LHCN-M2 (cell line): ENCODE results near the gene CPNE4. TPM values are rescaled to one million over a fixed set of nuclear protein-coding genes. Genes with fewer than 3 reads are reported as not detected.

Experiments used
- DNase-seq: peaks from one replicate; pipeline ENCODE4 v3.0.0-alpha.2; 2012; ENCODE audit warnings: low read depth
- total RNA-seq: library from RNA; depleted of rRNA; stranded (reverse); fragments of >200 nt; gene quantifications from 2 replicates; pipeline ENCODE4 v1.2.3, GENCODE V29; 2014

Gene CPNE4
- total RNA-seq, 1 experiment from 2014 or later = 0.06 TPM

DNA sequence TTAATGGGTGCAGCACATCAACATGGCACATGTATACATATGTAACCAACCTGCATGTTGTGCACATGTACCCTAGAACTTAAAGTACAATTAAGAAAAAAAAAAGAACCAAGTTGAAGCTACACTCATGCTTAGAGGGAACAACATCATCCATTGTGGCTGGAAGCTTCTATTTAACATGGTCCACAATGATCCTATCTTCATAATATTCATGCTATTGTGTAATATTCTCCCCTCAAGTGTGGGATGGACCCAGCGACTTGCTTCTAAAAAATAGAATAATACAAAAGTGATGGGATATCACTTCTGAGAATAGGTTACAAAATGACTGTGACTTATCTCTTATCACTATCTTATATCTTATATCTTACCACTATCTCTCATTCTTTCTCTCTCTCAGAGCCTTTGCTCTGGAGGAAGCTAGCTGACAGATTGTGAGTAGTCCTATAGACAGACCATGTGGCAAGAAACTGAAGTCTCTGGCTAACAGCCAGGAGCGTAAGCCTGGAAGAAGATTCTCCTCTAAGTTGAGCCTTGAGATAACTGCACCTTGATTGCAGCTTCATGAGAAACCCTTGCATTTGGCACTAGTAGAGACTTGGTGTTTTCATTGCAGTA lies 333.6 kb downstream of the CPNE4 start:
- DNase-seq = no peak

DNA sequence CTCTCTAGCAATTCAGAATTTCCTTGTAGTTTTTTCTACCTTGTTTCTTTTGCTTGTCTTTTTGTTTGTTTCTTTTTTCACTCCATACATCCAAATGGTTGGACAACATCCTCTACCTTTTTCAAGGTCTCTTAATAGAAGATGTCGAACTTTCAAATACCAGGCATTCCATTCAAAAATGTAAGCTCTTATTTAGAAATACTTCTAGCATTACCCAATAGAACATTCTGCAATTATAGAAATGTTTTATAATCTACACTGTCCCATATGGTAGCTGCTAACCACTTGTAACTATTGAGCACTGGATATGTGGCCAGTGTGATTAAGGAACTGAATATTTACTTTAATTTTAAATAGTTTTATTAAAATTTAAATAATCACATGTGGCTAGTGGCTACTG lies 335.8 kb downstream of the CPNE4 start:
- DNase-seq = no peak

DNA sequence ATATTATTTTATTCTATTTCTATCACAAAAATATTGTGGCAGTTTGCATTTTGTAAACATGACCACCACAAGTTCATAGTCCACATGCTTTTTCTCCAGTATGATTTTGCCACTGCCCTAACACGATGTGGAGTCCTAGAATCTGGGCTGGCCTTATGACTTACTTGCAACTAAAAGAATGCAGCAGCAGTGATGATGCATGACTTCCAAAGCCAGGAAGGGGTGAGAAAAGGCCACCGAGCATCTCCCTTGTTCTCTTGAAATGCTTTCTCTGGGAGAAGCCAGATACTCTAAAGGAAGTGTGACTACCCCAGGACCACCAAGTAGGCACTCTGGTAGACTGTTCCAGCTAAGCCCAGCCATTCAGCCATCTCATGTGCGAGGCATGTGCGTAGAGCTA lies 340.4 kb downstream of the CPNE4 start:
- no peak for DNase-seq

DNA sequence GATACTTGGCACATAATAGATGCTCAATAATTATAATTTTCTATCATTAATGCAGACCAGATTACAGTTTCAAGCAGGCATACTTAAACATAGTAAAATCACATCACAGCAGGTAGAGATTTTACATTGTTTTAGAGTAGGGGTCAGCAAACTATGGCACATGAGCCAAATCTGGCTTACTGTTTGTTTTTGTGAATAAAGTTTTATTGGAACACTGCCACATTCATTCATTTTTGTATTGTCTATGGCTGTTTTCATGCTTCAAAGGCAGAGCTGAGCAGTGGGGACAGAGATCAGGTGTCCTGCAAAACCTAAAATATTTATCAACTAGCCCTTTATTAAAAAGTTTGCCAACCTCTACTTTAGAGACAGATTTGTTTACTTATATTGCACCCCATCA lies 342.5 kb downstream of the CPNE4 start:
- DNase-seq = no peak

DNA sequence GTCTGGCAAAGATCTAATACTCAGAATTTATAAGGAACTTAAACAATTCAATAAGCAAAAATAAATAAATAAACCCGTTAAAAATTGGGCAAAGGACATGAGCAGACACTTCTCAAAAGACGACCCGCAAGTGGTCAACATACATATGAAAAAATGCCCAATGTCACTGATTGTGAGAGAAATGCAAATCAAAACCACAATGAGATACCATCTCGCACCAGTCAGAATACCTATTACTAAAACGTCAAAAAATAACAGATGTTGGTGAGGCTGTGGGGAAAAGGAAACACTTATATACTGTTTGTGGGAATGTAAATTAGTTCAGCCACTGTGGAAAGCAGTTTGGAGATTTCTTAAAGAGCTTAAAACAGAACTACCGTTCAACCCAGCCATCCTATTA lies 344.0 kb downstream of the CPNE4 start:
- no peak for DNase-seq

DNA sequence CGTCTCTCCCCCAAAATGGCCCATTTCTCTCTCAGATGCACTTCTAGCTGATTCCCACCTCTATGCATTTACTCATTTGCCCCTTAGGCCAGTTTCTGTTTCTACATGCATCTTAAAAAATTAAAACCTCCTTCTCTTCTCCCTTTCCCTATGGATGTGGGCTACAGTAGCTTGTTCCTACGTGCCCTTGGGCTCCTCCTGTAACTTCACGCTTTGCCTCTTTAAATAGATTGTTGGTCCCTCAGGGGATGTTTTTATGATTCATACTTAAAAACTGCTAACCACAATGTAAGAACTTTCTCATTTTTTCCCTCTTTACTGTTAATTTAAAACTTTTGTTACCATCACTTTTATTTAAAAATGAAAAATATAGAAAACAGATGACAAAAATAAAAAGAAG lies 346.4 kb downstream of the CPNE4 start:
- DNase-seq = peak; percentile 70

DNA sequence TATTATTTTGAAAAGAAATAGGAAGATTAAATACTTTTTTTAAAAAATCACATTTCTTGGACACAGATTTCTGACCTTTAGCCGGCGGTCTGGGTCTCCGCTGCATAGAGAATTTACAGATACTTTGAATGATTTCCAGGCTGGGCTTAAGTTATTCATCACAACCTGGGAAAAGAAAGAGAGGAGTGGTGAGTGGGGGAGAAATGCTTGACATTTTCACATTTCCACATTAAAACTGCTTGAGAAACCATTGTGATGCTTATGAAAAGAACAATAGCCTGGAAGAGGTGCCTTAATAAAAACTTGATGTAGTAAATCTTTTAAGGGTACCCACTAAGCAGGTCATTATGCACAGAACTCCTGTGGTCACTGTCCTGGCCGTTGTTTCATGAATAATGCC lies 365.2 kb downstream of the CPNE4 start:
- no peak for DNase-seq

DNA sequence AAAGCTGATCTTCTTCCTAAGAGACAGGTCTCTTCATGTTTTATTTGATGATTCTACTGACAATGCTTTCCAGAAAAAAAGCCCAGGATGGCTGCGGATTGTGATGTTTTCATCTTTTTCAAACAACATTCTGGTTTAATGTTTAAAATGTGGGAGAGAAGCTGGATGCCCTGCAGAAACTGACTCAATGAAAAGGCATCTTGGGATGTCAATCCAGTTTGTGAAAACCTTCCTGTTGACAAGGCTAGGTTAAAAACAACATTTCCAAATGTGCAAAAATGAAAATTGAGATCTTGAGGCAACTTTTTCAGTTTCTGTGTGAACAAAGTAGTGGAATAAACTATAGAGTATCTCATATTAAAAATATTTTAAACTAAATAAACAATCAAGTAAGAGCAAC lies 376.0 kb downstream of the CPNE4 start:
- no peak for DNase-seq

DNA sequence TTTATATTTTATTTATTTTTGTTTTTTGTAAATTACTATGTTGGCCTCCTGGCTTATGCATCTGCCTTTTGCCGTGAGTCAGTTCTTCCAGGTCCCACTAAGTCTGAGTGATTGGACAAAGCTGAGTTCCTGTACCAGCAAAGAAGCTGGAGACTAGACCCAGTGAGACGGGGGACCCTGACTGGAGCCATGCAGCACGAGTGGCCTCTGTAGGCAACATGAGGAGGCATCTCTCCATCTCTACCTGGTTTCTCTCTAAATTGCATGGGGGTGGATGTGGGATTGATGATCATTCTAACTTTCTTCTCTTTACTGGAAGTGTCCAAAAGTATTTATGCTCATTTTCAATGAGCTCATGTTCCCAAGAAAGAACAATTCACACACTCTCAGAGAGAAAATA lies 376.7 kb downstream of the CPNE4 start:
- no peak for DNase-seq

DNA sequence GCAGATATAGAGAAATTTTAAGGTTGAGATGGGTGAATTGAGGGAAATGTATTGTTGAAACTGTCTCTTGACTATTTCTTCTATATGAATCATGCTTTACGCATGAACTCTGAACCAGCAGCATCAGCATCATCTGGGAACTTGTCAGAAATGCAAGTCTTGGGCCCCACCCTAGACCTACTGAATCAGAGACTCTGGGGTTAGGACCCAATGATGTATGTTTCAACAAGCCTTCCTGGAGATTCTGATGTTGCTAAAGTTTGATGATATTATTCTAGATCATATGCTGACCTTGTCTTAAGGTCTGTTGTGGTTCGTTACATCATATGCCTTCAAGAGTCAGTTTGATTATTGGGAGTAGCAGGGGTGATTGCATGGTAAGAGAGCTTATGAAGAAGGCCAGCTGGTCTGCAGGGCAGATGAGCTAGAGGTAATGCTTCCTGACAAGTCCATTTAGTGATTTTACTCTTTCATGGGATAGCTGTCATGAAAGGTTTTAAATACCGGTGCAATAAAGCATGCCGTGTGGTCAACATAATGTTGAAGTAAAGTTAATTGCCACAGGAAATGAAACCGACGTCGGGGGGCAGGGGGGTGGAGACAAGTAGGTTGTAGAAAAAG lies 379.6 kb downstream of the CPNE4 start:
- DNase-seq = no peak

DNA sequence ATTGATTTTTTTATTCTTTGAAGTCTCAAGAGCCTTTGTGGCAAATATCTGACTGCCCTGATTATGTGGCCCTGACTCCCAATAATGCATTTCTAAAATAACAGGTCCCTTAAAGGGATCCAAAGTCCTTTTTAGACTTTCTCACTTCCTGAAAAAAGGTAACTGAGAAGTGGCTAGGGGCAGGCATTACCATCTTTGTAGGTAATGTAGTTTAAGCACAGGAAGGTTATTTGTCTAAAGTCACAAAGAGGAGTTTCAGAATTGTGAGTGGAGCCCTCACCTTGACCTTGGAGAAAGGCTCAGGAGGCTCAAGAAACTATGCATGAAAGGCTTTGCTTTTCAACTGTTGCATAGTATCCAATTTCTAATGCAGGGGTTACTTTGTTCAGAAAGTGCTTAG lies 389.2 kb downstream of the CPNE4 start:
- no peak for DNase-seq

DNA sequence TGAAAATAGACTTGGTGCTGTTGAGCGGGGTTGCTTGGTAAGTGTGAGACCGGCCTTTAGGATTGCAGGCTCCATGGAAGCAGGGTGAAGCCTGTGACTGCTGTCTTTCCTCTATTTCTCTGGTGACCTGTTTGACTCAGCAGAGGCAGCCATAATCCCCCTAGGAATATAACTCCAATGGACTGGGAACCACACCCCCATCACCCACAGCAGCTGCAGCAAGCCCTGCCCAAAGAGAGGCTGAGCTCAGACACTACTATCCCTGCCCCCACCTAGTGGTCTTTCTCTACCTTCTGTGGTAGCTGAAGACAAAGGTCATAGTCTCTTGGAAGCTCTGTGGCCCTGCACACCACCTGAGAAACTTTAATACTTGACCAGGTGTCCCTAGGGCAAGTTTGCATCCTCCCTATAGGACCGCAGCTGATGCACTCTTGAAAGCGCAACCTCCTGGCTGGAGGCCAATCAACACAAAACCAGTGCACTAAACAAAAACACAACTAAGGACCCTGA lies 398.5 kb downstream of the CPNE4 start:
- peak; percentile 3 for DNase-seq

DNA sequence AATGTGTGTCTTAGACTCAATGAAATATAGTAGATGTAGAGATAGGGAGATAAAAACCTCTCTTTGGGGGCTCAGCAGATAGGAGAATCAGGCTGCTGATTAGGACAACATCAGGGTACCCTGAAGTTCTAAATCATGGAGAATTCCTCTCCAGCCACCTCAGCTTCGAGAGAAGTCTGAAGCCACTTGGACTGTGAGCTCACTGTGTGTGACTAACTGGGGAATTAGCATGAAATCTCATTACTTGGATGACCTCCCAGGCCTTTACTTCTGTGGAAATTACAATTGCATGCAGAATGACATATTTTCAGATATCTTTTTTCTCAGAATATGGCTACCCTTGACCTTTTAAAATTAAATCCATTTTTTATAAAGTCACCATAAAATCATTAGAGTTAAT lies 404.0 kb downstream of the CPNE4 start:
- DNase-seq = peak; percentile 6

DNA sequence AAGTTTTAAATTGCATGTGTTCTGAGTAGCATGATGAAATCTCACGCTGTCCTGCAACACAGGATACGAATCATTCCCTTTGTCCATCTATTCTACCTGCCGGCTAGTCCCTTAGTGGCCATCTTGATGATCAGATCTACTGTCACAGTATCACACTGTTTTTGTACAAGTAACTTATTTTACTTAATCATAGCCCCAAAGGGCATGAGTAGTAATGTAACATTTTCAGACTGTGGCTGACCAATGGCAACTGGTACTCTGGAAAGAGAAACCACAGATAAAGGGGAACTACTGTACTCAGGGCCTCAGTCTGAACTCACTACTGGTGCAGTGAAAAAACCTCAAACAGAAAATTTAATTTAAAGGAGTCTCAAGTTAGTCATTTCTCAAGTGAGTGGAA lies 404.7 kb downstream of the CPNE4 start:
- peak; percentile 21 for DNase-seq

DNA sequence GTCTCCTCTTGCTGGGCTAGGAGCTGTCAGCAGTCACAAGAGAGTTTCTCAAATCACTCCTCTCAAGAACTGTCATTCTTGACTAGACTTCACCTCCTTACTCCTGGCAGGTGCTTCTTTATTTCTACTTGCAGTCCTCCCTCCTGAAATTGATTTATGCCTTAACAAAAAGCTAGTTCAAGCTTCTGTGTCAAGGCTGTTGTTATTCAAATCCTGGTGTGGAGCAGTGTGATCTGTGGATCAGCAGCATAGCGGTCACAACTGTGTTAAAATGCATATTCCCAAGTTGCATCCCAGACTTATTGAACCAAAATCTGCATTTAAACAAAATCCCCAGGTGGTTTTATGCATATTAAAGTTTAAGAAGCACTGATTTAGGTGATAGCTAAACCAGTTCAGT lies 411.4 kb downstream of the CPNE4 start:
- DNase-seq = no peak

DNA sequence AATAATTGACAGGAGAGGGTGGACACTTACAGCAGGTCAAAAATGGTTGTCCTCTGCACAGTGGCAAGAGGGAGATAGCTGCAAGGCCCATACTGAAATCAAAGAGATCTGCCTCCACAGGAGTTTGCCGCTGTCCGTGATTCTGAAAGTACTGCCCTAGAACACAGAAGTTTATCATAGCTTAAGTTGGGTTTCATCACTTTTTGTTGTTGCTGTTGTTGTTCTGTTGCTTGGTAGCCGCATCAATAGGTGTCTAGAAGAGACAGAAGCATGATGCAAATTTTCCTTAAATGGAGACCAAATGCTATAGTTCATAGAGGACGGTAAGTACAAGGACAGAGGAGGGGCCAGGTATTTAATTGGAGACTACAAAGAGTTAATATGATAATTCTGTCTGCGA lies 412.1 kb downstream of the CPNE4 start:
- no peak for DNase-seq

DNA sequence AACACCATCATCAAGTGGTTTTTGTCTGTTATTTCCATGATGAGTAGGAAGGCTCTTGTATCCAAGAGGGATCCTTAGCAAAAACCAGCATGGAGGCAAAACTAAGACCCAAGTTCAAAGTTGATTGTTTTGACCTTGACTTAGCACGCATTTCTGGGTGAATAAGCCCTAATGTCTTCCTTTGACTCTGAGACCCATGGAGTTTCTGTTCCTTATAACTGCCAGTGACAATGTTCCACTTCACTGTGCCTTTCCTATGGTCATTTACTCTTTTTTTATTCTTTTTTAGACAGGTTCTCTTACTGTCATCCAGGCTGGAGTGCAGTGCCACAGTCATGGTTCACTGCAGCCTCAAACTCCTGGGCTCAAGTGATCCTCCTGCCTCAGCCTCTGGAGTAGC lies 413.8 kb downstream of the CPNE4 start:
- no peak for DNase-seq

DNA sequence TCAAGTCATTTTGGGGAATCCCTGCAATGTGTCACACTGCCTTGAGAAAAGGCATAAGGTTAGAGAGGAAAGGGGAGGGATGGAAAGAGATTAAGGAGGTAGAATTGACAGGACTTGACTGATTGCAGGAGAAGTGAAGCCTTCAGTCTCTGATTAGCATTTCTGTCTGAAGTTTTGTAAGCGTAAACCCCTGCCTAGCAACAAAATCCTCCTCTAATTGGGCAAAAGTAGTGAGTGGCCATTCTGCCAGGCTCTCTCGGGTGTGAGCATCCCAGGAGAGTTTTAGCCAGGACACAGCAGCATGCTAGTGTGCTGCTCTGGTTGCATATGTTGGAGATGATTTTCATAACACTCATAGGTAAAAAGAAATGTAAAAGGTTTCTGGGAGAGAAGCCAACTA lies 415.0 kb downstream of the CPNE4 start:
- no peak for DNase-seq

DNA sequence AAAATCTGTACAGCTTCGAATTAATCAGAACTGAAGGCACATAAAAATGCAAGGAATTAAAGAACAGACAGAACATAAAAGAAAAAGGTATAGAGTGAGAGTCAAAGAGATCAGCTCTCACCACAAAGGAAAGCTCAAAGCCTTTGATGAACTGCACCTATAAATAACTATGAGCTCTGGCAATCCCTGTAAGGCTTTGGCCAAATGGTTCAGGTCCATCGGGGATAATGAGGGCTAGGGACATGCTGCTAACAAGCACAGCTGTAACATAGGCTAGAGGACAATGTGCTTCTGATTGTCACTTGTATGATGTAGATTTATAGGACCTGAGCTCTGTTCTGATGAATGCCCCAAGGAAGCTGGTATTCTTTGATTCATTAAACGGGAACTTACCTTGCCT lies 418.1 kb downstream of the CPNE4 start:
- DNase-seq = no peak

DNA sequence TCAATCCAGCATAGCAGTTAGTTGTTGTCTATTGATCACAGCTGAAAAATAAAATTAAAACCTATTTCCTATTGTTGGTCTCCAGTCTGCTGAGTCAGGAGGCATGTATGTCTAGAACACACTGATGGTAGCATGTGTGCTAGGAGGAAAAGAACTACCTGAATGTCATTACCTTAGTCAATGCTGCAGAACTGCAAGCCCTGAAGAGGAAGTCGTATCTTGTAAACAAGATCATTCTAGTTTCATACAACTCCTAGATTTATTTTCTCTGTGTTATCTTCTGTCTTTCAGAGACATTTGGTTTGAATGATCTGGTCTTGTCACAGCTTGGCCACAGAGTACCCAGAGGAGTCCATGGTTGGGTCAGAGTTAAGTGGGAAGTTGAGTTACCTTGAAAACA lies 422.1 kb downstream of the CPNE4 start:
- no peak for DNase-seq

DNA sequence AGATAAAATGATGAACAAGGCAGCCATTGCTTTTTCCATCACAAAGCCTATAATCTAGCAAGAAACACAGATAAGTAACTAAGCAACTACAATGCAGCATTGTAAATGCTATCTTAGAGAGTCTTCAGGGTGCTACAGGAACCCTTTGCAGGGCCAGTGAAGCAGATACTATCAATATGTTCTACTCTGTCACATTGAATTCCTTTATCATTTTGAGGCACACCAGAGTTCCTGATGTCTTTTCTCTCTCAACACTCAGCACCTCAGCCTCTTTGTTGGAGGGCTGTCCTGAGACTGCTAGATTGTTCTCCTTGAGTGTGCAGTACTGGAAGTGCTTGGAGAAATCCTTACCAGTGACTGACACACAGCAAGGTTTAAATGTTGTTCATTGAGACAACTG lies 424.6 kb downstream of the CPNE4 start:
- DNase-seq = no peak

DNA sequence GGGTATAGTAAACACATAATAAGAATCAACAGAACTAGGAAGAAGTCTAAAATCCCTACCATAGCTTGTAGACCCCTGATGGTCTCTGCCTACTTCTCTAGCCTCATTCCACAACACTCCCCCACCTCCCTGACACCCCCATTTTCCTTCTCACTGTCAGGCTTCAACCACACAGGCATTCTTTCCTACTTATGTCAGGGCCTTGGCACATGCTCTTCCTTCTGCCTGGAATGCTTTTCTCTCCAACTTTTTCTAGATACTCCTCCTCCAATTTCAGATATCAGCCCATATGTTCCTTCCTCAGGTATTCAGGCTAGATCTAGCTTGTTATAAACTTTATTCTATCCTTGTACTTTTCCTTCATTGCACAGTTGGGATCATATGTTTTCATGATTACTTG lies 426.1 kb downstream of the CPNE4 start:
- no peak for DNase-seq

DNA sequence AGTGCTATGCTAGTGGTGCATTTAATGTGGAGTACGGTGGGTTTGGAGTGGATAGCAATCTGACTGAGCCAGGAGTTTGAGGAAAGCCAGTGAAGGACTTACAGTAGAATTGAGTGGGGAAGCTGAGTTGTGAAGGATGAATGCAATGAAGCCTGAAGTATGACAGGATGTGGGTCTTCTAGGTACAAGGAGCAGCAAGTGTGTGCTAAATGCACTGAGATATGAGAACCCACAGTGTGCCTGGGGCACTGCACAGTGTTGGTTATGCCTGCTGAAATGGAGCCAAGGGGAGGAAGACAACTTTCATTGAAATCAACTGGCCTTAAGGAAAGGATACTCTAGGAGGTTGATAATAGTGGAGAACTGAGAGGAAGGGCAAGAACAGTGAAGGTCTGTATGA lies 426.5 kb downstream of the CPNE4 start:
- DNase-seq = no peak

DNA sequence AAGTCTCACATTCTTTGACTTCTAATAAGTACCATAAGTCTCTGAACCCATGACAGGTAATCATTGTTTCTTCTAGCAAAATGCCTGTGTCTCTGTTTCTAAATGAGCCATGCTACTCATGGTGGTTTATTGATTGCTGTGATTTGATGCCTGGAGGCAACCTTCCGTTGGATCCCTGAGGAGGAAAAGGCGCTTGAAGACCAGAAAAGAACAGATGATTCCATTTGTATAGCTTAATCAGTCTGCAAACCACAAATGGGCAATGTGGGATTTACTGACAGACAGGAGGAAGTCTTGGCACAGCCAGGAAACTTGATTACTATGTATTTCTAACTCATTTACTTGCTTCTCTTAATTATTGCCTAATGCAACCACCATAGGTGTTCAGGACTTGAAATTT lies 428.9 kb downstream of the CPNE4 start:
- no peak for DNase-seq
